ENCODE results near the gene ATP10B. TPM values are rescaled to one million over a fixed set of nuclear protein-coding genes. Genes with fewer than 3 reads are reported as not detected.

The ATP10B gene
- polyA plus RNA-seq, 3 donors, result not detected

DNA sequence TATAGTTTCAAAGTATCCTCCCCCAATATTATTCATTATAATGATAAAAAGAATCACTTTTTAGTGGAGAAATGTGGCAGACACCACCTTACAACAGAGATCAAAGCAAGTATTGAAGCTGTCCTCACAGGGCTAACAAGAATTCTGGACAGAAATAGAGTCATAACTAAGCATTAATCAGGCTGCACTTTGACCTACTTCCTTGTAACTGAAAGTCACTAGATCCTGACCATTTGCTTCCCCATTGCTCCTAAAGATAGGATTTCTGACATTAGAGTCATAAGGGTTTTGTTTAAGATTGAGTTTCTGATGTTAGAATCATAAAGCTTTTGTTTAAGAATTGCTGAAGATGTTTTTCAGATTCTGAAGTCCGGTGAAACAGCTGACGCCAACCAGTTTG lies 159.7 kb downstream of the ATP10B start:
- Histone ChIP-seq H3K4me2 (replicated peaks; ENCODE audit: extremely low read depth, low read length, poor library complexity, severe bottlenecking) (no peak overlapping the region), H3K27ac (ENCODE audit: low read depth in 1 of 2, low read length in 2 of 2) (no peak overlapping the region), H3K27me3 (ENCODE audit: control insufficient read depth in 2 of 2, insufficient read depth in 2 of 2, low read length in 2 of 2) (no peaks in the 10 kb centered on the region), H3K9ac (ENCODE audit: insufficient read depth, low read length, poor library complexity, severe bottlenecking) (no peak overlapping the region), H3K4me3 (replicated peaks in 1 of 3; ENCODE audit: low read depth in 2 of 3, low read length in 3 of 3) (peak overlapping the region in 1 of 3 experiments; percentile 1), H2AFZ (ENCODE audit: insufficient read depth, low read depth, low read length, poor library complexity, severe bottlenecking) (no peak overlapping the region), H3K9me3 (replicated peaks in 1 of 2; ENCODE audit: control insufficient read depth in 1 of 2, insufficient read depth in 1 of 2, low read length in 2 of 2) (no peaks in the 10 kb centered on the region), H3K4me1 (ENCODE audit: control insufficient read depth in 1 of 2, insufficient read depth in 2 of 2, low read length in 2 of 2) (peaks cover 35 to 39% of the 10 kb centered on the region in 2 donors), H3K36me3 (replicated peaks in 1 of 2; ENCODE audit: control insufficient read depth in 1 of 2, insufficient read depth in 2 of 2, low read length in 2 of 2) (no peaks in the 10 kb centered on the region), H3K79me2 (ENCODE audit: insufficient read depth, low read length) (no peaks in the 10 kb centered on the region), H4K20me1 (ENCODE audit: insufficient read depth, low read length) (no peaks in the 10 kb centered on the region)
- H3K4me3 Mint-ChIP-seq, result no peak overlapping the region
- peaks cover 0 to 2% (median 0%) of the 10 kb centered on the region in 3 donors for H3K27me3 Mint-ChIP-seq (ENCODE audit: low read depth in 3 of 3)
- DNase-seq, result peak; percentile 12 to 48 (median 35)
- H3K27ac Mint-ChIP-seq, result peak overlapping the region in 3 of 7 donors; percentile 8 to 31 (median 13)
- TF ChIP-seq, protein P1, sequence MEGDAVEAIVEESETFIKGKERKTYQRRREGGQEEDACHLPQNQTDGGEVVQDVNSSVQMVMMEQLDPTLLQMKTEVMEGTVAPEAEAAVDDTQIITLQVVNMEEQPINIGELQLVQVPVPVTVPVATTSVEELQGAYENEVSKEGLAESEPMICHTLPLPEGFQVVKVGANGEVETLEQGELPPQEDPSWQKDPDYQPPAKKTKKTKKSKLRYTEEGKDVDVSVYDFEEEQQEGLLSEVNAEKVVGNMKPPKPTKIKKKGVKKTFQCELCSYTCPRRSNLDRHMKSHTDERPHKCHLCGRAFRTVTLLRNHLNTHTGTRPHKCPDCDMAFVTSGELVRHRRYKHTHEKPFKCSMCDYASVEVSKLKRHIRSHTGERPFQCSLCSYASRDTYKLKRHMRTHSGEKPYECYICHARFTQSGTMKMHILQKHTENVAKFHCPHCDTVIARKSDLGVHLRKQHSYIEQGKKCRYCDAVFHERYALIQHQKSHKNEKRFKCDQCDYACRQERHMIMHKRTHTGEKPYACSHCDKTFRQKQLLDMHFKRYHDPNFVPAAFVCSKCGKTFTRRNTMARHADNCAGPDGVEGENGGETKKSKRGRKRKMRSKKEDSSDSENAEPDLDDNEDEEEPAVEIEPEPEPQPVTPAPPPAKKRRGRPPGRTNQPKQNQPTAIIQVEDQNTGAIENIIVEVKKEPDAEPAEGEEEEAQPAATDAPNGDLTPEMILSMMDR (IDR thresholded peaks at IDR 0.05), result no peak
- intact Hi-C loops (cut with micrococcal nuclease), result no loop called here
- no peaks in the 10 kb centered on the region for H3K36me3 Mint-ChIP-seq
- peaks cover 0 to 6% (median 2%) of the 10 kb centered on the region in 7 donors for H3K9me3 Mint-ChIP-seq
- WGBS (ENCODE audit: insufficient coverage), result 92% methylated on average over 2 of the region's 2 CpGs
- peaks cover 36% of the 10 kb centered on the region for H3K4me1 Mint-ChIP-seq

DNA sequence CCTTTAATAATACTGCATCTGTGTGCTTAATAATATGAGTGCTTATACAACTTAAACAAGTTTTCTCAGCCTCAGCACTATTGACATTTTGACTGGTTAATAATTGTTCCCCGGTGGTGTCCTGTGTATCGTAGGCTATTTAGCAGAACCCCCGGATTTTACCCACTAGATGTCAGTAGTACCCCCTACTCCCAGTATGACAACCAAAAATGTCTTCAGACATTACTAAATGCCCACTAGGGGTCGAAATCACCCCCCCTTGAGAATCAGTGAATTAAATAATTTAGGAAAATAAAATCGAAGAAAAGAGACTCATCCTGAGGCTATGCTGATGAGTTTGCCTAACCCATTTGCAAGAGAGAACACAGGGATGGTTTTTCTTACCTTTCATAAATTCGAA lies 166.3 kb downstream of the ATP10B start:
- H3K27ac Mint-ChIP-seq, result no peak overlapping the region
- H3K36me3 Mint-ChIP-seq, result no peaks in the 10 kb centered on the region
- Histone ChIP-seq H3K36me3 (replicated peaks in 1 of 2; ENCODE audit: control insufficient read depth in 1 of 2, insufficient read depth in 2 of 2, low read length in 2 of 2) (no peaks in the 10 kb centered on the region), H4K20me1 (ENCODE audit: insufficient read depth, low read length) (no peaks in the 10 kb centered on the region), H3K4me1 (ENCODE audit: control insufficient read depth in 1 of 2, insufficient read depth in 2 of 2, low read length in 2 of 2) (no peaks in the 10 kb centered on the region), H3K79me2 (ENCODE audit: insufficient read depth, low read length) (no peaks in the 10 kb centered on the region), H3K4me3 (replicated peaks in 1 of 3; ENCODE audit: low read depth in 2 of 3, low read length in 3 of 3) (no peak overlapping the region), H3K4me2 (replicated peaks; ENCODE audit: extremely low read depth, low read length, poor library complexity, severe bottlenecking) (no peak overlapping the region), H3K27ac (ENCODE audit: low read depth in 1 of 2, low read length in 2 of 2) (no peak overlapping the region), H2AFZ (ENCODE audit: insufficient read depth, low read depth, low read length, poor library complexity, severe bottlenecking) (no peak overlapping the region), H3K9me3 (replicated peaks in 1 of 2; ENCODE audit: control insufficient read depth in 1 of 2, insufficient read depth in 1 of 2, low read length in 2 of 2) (no peaks in the 10 kb centered on the region), H3K27me3 (ENCODE audit: control insufficient read depth in 2 of 2, insufficient read depth in 2 of 2, low read length in 2 of 2) (no peaks in the 10 kb centered on the region), H3K9ac (ENCODE audit: insufficient read depth, low read length, poor library complexity, severe bottlenecking) (no peak overlapping the region)
- H3K4me1 Mint-ChIP-seq, result peaks cover 2% of the 10 kb centered on the region
- H3K27me3 Mint-ChIP-seq (ENCODE audit: low read depth in 3 of 3), result peaks cover 3 to 9% (median 7%) of the 10 kb centered on the region in 3 donors
- WGBS (ENCODE audit: insufficient coverage), result 90% methylated on average over 2 of the region's 6 CpGs
- H3K9me3 Mint-ChIP-seq, result peaks cover 0 to 5% (median under 1%) of the 10 kb centered on the region in 7 donors
- intact Hi-C loops (cut with micrococcal nuclease), result no loop called here
- TF ChIP-seq, protein P1 (IDR thresholded peaks at IDR 0.05), result peak; percentile 58
- DNase-seq, result peak; percentile 28 to 63 (median 45)
- no peak overlapping the region for H3K4me3 Mint-ChIP-seq

Data from CD14-positive monocyte (primary cell).